GM21619 (cell line): Measurements from ENCODE around the gene TFF1.

Experiments used
- ATAC-seq: cut with Tn5 transposase; IDR thresholded peaks from one replicate; pipeline ENCODE4 v1.9.1; 2021; ENCODE audit not compliant: unreplicated experiment

Gene TFF1

GRCh38 chr21:42344631-42345030, 21.7 kb downstream of the TFF1 start:
- no peak for ATAC-seq

- no peak for ATAC-seq
Measured at GRCh38 chr21:42343963-42344510, 22.3 kb downstream of the TFF1 start.

DNA sequence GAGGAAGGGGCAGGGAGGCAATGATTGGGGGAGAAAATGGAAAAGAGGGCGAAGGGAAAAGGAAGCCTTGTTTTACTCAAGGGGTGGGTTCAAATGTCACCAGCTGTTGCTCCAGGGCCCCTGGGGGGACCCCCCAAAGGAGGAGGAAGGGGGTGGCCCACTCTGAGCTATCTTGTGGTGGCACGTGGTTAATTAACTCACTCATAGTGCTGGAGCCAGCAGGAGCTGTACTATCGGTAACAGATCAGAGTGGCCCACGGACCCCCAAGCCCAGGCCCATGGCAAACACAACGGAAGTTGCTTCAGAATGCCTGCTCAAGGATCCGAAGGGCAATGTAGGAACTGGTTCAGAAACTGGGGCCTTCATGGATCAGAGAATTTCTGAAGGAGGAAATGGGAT, 22.8 kb downstream of the TFF1 start:
- ATAC-seq, result no peak

DNA sequence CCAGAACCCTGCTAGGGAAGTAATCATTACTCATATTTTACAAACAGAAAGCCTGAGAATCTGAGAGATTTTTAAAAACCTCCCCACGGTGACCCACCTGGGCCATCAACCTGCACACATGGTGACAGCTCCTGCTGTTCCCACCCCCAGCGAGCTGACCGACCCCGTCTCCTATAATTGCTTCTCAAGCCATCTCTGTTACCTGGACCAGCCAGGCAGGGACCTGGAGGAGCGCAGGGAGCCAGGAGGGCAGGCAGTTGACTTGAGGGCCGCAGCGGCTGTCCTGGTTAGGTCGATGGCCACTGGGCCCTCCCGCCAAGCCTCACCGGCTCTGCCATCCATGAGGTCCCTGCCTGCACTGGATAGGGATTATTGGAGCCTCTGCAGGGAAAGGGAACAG, 23.2 kb downstream of the TFF1 start:
- ATAC-seq, result no peak

GRCh38 chr21:42341776-42342542, 24.4 kb downstream of the TFF1 start:
- no peak for ATAC-seq

GRCh38 chr21:42340187-42341050, 25.9 kb downstream of the TFF1 start:
- ATAC-seq, result no peak

DNA sequence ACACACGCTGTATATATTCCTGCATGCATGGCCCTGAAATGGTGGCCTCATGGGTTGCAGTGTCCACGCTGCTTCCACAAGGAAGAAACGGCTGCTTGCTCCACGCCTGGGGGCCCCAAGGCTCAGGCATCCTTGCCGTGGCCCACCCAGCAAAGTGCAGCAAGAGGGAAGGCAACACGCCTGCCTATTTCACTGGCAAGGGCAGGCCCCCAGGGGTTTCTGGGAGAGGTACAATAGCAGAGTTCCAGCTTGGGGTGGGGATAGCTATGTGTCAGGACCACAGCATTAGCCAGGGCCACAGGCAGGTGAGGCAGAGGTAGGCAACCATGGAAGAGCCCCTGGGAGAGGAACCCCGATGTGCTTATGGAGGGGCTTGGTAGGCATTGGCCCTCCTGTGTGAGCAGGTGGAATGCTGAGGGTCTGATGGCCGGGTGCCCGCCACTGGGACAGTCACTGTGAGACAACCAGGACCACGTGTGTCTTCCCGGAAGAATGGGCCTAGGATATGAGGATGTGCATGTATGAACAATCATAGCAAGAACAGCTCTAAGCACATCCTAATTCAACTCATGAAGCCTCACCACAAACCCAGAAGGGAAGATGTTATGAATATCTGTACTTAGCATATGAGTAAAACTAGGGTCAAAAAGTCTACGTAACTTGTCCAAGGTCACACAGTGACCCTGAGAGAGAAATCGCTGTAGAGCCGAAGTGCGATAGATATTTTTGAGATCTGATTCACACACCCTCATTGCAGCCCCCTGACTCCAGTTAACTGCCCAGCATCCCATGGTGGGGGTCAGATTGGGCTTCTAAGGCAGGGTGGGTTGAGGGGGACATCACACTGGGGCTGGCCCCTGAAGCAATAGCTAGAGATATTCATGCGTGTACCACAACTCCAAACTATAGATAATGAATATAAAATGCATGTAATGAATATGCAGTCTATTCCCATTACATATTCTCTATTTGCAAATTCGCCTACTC, 27.3 kb downstream of the TFF1 start:
- no peak for ATAC-seq

DNA sequence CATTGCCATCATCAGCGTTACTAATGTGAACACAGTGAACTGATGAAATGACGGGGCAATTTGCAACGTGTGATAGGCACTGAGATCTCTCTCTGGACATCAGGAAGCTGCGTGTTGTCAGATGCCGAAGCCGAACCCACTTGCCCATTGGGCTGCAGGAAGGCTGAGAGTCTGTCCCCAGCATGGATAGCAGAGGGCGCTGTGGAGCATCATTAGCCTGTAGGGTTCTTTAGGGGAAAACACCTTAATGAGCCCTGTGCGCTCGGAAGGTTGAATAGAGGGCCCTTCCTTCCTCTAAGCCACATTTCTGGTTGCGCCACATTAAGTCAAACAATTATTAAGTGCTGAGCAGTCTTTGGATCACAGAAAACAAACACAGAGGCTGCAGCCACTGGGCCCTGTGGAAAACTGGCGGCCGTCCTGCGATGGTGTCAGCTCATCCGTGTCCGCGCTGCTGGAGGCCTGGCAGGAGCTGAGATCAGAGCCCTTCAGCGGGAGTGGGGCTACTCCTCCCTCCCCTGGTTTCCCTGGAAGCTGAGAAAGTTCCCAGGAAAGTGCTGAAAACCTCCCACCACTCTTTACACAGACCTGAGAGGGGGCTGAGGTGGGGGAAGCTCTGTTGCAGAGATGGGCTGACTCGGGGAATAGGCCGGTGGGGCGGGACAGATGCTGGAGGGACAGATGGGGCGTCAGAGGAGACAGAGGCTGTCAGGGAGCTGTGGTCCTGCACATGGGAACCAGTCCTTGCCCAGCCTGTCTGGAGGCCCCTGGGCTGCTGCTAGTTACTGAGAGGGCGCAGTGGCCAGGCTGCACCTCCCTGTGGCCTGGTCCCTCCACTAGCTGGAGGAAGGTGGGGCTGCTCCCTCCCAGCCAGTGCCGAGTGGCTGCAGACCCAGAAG, 28.3 kb downstream of the TFF1 start:
- no peak for ATAC-seq

GRCh38 chr21:42337276-42337675, 29.1 kb downstream of the TFF1 start:
- ATAC-seq, result no peak

DNA sequence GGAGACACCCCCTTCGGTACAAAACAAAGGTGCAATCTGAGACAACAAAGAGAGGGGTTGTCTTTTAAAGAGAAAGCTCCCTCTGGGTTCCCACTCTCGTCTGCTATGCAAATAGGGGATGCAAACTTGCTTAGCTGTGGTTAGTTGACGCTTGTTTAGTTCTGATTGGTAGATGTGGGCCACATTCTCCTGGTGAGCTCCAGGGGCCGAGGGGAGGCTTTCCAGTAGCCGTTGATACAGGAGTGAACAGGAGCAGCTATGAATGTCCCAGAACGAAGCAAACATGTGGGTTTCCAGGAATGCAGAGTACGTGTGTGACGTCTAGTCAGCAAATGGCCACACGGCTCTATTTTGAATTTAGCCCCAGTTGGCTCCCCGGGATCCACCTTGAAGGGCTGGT, 30.3 kb downstream of the TFF1 start:
- no peak for ATAC-seq

- no peak for ATAC-seq
Measured at GRCh38 chr21:42332557-42333317, 33.6 kb downstream of the TFF1 start.

DNA sequence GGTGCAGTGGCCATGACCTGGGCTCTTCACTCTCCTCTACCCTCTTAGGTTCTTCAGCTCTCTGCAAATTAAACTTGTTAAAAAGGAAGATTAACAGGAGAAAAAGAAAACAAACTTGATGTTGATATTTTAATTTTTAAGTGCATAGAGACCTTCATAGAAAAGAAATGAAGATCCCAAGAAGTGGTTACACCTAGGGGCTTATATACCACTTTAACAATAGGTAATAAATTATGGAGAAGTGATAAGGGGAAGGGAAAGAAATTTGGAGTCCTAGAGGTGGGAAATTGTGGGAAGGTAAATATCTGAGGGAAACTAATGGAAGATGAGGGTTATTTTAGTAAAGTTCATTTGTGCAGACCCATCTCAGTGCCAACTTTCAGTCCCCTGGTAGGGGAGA, 34.7 kb downstream of the TFF1 start:
- ATAC-seq, result no peak

GRCh38 chr21:42330380-42331371, 35.7 kb downstream of the TFF1 start:
- no peak for ATAC-seq

DNA sequence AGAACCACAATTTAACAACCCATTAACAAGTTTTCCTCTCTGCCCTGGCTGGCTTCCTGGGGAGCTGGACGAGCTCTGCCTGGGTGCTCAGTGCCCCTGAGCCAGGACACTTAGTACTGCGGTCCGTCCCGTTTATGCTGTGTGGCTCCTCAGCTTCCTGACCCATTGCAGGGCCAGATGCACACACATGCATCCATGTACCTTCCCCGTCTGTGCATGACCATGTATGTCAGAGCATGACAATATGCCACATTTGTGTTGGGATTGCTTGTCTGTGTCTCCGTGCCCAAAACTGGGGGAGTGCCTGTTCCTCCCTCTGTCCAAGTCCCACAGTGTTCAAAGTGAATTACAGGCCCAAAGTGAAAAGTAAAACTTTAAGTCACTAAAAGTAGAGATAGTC, 41.4 kb downstream of the TFF1 start:
- ATAC-seq, result no peak

GRCh38 chr21:42321845-42322244, 44.5 kb downstream of the TFF1 start:
- no peak for ATAC-seq

DNA sequence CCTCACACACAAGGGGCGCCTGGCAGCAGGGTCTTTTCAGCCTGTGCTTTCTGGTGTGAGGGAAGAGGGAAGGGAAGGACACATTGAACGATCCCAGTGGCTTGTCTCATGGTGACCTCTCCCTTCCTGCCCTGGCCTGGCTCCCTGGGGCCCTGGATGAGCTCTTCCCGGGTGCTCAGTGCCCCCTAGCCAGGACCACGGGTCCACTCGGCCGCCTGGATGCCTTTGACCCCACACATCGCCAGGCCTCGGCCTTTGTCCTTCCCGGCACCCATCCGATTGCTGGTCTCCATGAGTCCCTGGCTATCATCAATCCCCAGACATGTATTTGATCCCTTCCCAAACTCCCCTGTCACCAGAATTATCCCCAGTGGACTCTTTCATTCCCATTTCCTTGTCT, 45.1 kb downstream of the TFF1 start:
- ATAC-seq, result no peak

DNA sequence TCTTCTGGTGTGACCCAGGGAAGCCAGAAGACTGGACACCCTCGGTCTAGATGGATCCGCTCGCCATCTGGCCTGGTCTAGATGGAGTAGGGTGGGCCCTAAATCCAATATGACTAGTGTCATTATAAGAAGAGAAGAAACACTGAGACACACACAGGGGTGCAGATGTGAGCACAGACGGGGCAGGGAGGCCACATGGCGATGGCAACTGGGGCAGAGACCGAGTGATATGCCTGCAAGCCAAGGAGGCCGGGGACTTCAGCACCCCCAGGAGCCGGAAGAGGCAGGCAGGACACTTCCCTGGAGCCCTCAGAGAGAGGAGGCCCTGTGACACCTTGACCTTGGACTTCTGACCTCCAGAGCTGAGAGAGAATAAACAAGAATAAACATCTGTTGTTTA, 45.5 kb downstream of the TFF1 start:
- ATAC-seq, result no peak
